Measurements from ENCODE around the gene SETD7.

The SETD7 gene

DNA sequence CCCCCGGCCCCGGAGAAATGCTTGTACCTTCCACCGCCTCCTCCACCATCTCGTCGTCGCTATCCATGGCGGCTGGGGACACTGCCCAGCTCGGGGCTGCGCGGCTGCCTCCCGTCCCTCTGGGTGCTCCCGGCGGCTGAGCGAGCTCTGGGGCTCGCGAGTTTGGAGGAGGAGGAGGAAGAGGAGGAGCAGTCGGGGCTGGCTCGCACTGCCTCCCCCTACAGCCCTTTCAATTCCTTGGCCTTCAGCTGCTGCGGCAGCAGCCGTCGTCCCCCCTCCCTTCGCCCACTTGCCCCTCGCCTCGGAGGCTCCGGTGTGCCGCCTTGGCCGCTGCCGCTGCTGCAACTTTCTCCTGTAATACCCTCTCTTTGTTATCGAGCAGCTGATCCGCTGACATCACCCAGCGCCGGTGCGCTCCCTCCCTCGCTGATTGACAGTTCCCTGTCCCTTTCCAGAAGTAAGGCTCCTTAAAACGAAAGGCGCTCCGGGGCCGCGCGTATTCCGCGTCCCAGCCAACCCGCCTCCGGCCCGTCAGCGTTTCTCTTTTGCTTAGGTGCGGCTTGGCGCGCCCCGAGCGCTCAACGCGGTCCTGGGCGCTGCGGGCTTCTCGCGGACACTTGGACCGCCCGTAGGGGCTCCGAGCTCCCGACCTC, at the start of gene SETD7:
TSS of gene SETD7 (minus strand) at position 149 of the 653 bp plus-strand sequence. CDS start at position 67, 82 bp downstream.
- DNase-seq (ENCODE audit: low spot score): peak; percentile 74

DNA sequence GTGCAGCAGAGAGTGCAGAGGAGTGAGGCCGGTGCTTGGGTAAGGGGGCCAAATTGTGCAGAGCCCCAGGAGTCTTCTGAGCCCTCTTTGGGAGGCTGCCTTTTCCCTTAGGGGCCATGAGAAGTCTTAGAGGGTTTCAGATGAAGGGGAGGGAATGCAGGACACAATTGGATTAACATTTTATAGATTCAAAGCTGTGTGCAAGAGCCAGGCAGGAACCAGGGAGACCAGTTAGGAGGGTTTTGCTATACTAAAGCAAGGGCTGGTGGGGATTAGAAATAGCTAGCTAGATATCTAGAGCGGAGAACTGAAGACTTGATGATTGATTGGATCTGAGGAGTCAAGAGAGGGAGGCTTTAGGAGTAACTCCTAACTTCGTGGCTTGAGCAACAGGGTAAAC, 49.5 kb upstream of the SETD7 start:
- DNase-seq (ENCODE audit: low spot score): no peak

DNA sequence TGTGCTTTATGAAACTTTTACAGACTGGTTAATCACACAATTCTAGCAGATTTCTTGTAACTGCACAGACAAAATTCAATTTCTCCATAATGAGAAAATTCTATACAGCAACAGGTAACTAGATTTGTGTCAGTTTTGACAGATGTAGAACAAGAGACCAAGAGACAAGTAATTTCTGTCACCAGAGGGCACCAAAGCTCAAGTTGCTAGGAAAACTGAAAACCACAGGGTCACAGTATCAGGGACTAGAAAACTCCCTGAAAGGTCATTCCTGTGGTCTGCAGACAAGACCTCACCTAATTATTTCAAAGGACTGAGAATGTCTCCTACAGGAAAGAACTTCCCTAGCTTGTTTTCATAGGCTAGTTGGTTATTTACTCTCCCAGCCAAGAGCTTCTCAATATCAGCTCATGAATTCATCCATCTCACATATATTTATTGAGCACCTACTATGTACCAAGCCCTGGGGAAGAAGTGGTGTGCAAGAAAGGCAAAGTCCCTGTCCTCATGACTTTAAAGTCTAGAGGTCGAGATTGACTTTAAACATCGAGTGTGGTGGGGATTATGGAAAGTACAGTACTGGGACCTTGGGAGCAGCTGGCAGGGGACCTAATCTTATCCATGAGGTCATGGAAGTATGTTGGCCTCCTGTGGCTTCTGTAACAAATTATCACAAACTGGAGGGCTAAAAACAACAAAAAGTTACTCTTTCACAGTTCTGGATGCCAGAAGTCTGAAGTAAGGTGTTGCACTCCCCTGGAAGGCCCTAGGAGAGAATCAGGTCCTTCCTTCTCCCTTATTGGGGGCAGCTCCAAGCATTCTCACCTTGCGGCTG, 47.8 kb upstream of the SETD7 start:
- no peak for DNase-seq (ENCODE audit: low spot score)

DNA sequence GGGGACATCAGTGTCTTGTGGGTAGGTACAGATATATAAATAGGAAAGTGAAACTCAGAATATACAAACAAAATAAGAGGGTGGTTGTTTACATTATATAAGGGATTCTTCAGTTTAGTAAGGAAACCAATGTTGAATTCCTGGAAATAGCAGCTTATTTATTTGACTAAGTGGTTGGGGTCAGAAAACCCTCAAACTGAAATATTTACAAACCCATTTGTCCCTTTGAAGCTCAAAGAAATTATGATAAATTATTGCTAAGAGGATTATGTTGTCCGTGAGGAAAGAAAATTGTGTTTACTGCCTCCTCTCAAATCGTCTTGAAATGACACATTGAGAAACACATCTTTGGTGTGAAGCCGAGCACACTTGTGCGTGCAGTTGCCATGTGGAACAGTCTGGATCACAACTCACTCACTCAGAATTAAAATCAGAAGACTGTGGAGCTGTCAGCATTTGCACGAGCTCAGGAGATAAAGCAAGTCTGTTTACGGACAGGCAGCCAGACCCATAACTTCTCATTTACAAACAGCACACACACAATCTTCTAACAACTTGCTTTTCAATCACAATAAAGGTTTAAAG, 46.8 kb upstream of the SETD7 start:
- DNase-seq (ENCODE audit: low spot score): no peak

DNA sequence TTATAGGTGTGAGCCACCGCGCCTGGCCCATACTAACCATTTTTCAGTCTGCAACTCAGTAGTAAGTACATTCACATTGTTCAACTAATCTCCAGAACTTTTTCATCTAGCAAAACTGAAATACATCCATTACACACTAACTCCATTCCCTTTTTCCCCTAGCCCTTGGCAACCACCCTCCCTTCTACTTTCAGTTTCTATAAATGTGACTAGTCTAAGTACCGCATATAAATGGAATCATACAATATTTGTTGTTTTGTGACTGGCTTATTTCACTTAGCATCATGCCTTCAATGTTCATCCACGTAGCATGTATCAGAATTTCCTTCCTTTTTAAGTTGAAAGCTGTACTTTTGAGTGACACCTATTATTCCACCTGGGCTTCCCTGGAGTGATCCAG, 44.6 kb upstream of the SETD7 start:
- DNase-seq (ENCODE audit: low spot score): no peak

DNA sequence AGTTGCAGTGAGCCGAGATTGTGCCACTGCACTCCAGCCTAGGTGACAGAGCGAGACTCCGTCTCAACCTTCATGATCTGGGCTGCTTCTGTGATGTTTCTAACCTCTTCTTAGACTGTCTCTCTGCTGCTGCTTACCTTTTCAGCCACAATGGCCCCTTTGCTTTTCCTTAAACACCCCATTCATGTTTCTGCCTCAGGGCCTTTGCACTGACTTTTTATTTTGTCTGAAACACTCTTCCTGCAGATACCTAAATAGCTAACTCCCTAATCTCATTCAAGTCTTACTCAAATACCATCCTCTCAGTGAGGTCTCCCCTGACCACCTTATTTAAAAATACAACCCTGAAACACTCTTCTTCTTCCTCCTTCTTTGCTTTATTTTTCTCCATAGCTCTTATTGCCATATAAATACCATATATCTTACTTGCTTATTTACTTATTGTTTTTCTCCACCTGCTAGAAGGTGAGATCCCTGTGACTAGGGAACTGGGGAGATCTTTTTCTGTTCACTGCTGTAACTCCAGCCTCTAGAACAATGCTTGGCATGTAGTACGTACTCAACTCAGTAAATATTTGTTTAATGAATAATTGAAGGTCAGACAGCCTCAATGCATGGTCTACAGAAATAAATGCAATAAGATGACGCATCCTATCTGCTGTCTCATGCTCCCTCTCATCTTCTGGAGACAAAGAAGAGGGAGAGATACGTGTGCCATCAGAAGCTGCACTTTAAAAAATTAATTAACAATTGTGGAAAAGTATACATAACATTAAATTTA, 43.8 kb upstream of the SETD7 start:
- DNase-seq (ENCODE audit: low spot score): no peak

DNA sequence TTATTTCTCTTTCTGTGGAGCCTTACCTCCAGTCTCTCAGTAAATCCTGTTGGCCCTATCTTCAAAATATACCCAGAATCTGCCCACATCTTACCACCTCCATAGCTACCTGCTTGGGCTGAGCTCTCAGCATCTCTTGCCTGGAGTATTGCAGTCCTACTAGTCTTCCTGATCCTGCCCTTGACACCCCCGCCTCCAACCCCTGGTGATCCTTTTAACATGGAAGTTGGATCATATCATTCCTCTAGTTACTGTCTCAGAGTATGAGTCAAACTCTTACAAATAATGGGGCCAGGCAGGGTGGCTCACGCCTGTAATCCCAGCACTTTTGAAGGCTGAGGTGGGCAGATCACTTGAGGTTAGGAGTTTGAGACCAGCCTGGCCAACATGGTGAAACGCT, 43.1 kb upstream of the SETD7 start:
- no peak for DNase-seq (ENCODE audit: low spot score)

DNA sequence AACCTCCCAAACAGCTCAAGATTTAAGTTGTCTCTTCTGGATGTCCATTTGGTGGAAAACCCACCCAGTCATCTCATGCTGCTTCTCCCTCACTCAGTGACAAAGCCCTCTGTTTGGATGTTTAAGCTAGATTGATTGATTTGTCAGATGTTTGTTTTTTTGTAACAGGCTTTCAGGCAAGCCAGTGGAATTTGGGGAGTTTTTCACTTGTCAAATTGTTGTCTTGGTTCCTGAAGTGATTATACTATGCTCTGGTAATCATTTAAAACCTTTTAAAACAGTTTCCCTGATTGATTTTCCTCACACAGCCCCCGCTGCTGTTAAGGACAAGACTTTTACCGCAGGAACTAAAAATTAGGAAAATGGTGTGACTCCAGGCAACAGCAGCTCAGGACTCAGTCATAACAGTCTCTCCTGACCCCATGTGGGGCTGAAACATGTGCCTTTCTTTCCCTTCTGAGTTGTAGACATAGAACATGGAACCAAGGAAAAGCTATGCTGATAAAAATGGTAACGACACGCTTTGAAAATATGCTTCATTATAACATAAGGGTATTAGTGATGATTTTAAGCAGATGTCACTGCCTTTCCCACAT, 40.8 kb upstream of the SETD7 start:
- DNase-seq (ENCODE audit: low spot score): no peak

DNA sequence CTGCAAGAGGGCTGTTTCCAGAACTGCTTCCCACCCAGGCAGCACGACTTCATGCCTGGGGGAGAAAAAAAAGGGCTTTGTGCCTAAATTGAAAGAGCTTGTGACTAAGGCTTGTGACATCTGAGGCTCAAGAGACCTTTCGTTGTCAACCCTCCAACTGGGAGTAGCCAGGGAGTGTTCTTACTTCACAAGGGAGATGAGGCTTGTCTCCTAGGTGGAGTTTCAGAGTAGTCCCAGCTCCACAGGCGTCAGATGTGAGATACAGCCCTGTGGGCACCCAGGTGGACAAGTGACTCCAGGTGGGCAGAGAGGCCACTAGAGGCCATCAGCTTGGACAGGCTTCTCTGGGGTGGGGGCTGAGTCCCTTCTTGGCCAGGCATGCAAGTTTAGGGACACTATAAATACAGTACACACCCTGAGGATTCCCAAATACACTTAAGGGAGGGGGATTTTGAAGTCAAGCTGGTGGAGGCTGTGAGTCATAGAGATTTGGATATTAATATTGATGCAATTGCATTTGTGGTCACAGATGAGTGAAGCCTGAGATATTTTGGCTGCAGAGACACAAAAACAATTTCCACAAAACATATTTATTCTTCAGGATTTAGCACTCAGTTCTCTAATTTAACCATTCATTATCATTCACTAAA, 40.1 kb upstream of the SETD7 start:
- peak; percentile 55 for DNase-seq (ENCODE audit: low spot score)

DNA sequence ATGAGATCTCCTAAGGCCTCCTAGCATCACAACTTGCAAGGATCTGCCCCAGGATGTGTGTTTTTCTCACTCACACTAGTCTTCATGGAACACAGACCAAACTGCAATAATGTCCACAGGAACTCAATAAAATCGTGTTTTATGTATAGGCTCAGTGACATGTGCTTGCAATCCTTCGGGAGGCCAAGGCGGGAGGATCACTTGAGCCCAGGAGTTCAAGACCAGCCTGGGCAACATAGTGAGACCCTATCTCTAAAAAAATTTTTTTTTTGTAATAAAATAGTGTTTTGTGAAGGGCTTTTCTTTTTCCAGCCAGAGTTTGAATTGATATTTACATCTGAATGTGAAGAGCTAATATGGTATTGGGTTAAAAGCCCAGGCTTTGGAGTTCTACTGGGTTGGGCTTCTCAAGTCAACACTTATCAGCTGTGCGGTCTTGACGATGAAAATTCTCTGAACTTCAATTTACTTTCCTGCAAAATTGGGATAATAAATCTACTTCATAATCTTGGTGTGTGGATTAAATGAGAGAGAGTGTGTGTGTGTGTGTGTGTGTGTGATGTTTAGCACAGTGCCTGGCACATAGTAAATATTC, 38.7 kb upstream of the SETD7 start:
- no peak for DNase-seq (ENCODE audit: low spot score)

DNA sequence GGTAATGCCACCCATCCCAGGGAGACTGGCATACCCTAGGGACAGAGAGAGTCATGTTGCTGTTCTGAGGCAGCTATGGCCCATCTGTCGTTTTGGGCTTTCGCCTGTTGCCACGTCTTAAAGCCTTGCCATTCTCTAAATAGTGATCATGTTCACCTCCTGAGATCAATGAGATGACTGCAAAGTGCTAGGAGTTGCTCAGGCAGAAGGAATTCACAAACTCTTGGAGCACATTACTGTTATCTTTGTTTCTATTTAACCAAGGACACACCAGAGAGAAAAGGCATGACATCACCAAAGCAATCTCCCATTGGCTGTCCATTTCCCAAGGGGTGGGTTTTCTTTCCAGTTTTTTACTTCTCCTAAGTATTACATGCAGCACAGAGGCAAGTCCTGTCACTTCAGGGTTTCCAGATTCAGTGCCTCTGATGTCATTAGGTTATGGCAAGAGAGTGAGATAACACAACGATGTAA, 37.1 kb upstream of the SETD7 start:
- peak; percentile 79 for DNase-seq (ENCODE audit: low spot score)

DNA sequence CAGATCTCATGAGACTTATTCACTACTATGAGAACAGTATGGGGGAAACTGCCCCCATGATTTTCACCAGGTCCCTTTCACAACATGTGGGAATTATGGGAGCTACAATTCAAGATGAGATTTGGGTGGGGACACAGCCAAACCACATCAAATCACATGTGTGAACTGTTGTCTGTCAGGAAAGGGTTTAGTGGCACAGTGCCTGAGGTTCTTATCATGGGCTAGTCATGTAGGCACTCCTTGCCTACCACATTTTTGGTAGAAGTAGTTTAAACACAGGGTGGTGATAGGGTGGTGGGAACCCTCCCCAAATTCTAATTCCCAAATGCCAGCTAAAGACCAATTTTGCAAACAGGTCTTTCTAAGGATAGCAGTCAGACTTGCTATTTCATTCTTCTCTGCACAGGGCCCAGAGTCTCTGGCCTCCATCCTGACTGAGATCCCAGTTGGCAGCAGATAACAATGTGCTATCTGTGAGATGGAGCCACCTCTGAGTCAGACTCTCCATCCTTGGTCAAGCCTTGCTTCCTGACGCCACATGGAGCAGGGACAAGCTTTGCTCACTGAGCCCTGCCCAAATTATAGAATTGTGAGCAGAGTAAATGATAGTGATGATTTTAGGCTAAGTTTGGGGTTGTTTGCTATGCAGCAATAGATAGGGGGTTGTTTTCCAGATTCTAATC, 33.5 kb upstream of the SETD7 start:
- no peak for DNase-seq (ENCODE audit: low spot score)

DNA sequence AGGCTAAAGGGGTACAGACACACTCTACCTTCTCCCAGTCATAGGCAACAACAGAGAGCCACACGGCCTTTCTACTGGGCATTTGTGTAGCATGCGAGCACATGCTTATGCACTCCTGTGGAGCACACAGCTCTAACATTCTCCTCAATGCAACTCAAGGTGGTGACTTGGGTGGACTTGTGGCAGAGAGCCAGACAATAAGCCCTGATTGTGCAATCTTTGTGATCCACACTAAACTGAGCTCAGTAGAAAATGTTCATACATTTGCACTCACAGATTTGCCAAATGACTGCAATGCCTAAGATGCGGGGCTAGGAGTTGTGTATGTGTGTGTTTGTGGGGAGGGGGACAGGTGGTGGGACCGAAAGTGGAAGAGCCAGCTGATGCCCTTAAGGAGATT, 31.4 kb upstream of the SETD7 start:
- DNase-seq (ENCODE audit: low spot score): no peak

DNA sequence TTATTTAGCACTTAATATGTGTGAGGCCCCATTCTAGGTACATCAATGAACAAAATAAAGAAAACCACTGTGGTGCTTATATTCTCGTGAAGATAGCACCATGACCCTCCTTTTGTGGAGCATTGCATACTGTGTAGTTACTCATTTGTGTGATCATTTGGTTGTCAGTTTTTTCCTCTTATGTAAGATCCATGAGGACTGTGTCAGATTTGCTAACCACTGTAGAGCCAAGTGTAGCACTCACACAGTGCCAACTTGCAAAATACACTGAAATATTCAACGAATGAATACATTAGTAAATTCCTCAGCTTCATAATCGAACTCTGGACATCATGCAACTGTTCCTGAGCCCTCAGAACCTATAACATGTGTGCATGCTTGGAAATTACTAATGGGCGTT, 29.5 kb upstream of the SETD7 start:
- no peak for DNase-seq (ENCODE audit: low spot score)

DNA sequence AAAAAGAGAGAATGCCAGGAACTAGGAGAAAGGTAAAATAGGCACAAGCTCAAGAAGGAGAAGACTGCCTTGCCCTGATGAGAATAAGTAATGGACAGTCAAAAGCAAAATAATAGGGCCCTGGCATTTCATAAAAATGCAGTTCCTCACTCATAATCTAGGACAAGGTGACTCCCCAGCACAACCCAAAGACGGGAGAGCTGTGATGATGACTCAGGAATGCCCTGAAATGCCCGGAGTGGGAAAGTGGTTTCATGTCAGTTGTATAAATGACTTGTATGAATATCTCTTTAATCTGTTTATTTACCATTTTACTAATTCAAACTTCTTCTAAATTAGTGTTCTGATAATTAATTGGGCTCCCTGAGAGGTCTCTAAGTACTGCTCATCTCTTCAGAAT, 28.8 kb upstream of the SETD7 start:
- DNase-seq (ENCODE audit: low spot score): no peak

DNA sequence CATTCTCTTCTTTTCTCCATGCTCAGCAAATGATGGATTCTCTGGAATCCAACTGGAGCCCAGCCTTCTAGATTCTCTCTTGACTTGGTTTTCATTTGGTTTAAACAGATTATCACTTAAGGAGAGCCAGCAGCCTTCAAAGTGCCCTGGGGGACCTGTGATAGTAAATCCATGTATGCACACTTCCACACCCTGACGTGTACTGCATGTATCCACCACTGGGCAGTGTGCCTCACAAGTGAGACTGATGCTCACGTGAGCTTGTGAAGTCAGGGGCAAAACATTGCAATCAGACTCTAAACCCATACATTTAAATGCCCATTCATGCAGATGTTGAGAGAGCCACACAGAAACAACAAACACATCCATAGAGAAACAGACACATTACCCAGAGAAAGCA, 28.0 kb upstream of the SETD7 start:
- DNase-seq (ENCODE audit: low spot score): no peak

DNA sequence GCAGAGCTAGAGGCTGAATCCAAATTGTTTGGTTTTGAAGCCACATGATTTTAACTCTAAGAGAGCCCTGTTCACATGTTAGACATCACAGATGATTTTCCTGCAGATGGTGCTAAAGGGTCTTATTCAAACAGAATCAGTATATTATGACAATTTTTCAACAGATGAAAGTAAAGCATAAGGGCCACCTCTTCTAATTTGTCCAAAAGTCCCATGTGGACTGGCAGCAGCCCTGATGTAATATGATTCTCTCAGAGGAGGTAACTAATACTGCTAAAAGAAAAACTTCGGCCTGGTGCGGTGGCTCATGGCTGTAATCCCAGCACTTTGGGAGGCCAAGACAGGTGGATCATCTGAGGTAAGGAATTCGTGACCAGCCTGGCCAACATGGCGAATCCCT, 26.0 kb upstream of the SETD7 start:
- DNase-seq (ENCODE audit: low spot score): no peak

DNA sequence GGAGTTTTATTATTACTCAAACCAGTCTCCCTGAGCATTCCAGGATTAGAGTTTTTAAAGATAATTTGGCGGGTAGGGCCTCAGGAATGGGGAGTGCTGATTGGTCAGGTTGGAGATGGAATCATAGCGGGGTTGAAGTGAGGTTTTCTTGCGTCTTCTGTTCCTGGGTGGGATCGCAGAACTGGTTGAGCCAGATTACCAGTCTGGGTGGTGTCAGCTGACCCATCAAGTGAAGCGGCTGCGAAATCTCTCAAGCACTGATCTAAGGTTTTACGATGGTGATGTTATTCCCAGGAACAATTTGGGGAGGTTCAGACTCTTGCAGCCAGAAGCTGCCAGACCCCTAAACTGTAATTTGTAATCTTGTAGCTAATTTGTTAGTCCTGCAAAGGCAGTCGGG, 25.1 kb upstream of the SETD7 start:
- DNase-seq (ENCODE audit: low spot score): no peak

DNA sequence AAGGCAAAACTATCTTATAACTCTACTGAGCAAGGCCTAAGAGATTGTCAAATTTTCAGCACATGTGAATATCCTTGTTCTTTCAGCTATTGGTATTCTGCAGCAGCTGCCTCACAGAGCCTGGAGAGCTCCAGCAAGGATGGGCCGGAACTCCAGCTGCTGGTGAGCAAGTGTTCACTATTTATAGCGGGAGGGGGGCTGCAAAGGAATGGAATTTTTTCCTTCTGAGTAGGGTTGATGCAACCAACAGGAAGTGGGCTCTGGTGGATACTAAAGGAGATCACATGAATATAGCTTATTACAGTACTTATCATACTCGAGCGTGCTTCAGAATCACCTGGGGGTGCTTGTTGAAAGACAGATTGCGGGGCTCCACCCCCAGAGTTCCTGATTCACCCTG, 20.2 kb upstream of the SETD7 start:
- no peak for DNase-seq (ENCODE audit: low spot score)

DNA sequence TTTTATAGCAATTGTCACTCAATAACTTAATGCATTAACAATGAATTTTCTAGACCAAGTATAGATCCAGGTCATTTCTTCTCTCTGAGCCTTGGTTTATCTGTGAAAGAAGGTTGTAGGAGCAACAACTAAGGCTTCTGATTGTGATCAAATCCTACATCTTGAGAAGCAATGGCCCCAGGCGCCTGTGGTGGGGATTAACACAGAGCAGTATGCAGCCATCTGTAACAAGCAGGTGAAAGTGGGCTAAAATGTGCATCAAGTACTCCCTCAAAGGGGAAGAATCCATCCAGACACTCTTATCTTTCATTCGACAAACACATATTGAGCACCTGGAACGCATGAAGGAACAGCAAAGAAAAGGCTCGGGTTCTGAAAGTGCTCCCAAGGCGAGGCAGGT, 19.1 kb upstream of the SETD7 start:
- DNase-seq (ENCODE audit: low spot score): no peak

DNA sequence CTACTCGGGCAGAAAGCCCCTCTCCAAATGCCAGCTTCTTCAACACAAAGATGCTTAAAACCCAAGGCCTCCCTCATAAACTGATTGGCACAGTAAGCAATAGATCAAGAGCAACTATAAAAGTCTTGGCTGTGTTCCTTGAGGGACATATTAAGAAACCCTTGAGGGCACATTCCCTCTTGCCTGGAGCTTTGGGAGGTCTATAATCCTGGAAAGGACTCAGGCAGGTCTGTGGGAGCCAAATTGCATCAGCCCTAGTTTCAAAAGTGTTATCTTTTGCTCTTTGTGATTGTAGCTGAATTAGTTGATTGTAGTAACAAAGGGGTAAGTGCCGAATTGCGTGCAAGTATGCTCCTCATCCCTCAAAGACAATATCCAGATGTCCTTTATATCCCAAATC, 18.6 kb upstream of the SETD7 start:
- DNase-seq (ENCODE audit: low spot score): no peak

Data from hepatic stellate cell (primary cell).